HEK293 (cell line): ENCODE data around the gene DDX20.

ENCODE experiments used
- HOXA7 ChIP-seq: sonication (generic); formaldehyde crosslinking; IDR thresholded peaks from 2 replicates; pipeline ENCODE4 v1.8.1; 2022; ENCODE audit warnings: missing genetic modification reagents, borderline replicate concordance
- ZBTB1 ChIP-seq: fragments of 450-650 bp; formaldehyde crosslinking; IDR thresholded peaks from 2 replicates; pipeline ENCODE4 v1.5.1; 2016; ENCODE audit warnings: missing biosample characterization, missing genetic modification characterization
- ZNF133 ChIP-seq: fragments of 450-650 bp; formaldehyde crosslinking; IDR thresholded peaks from 2 replicates; pipeline ENCODE4 v1.5.1; 2016; ENCODE audit warnings: missing biosample characterization, missing genetic modification characterization
- ZNF350 ChIP-seq: fragments of 450-650 bp; formaldehyde crosslinking; IDR thresholded peaks from 2 replicates; pipeline ENCODE4 v1.5.0; 2017; ENCODE audit warnings: missing biosample characterization, mild to moderate bottlenecking, missing genetic modification characterization
- ZNF510 ChIP-seq: fragments of 450-650 bp; formaldehyde crosslinking; IDR thresholded peaks from 2 replicates; pipeline ENCODE4 v1.5.1; 2018; ENCODE audit warnings: mild to moderate bottlenecking, missing genetic modification characterization, missing biosample characterization; ENCODE audit not compliant: insufficient replicate concordance
- ZNF548 ChIP-seq: fragments of 450-650 bp; formaldehyde crosslinking; IDR thresholded peaks from 2 replicates; pipeline ENCODE4 v1.5.1; 2016; ENCODE audit warnings: missing biosample characterization, missing genetic modification characterization
- ZNF777 ChIP-seq: fragments of 450-650 bp; formaldehyde crosslinking; IDR thresholded peaks from 2 replicates; pipeline ENCODE4 v1.5.1; 2017; ENCODE audit warnings: missing biosample characterization, missing genetic modification characterization, borderline replicate concordance
- TF ChIP-seq, protein P1 (sequence below): fragments of 450-650 bp; formaldehyde crosslinking; IDR thresholded peaks from 2 replicates; pipeline ENCODE4 v1.5.1; 2016; ENCODE audit warnings: missing biosample characterization, missing genetic modification characterization
- TF ChIP-seq, protein P2 (sequence below): fragments of 450-650 bp; formaldehyde crosslinking; IDR thresholded peaks from 2 replicates; pipeline ENCODE4 v1.5.1; 2016; ENCODE audit warnings: missing biosample characterization, missing genetic modification characterization, low read depth
- TF ChIP-seq, protein P3 (sequence below): fragments of 450-650 bp; formaldehyde crosslinking; IDR thresholded peaks from 2 replicates; pipeline ENCODE4 v1.5.1; 2016; ENCODE audit warnings: missing biosample characterization, missing genetic modification characterization
- TF ChIP-seq, protein P4 (sequence below): IDR thresholded peaks from 2 replicates; pipeline ENCODE4 v1.6.1; 2011; ENCODE audit warnings: mild to moderate bottlenecking, low read depth, low read length, borderline replicate concordance
- TF ChIP-seq, protein P5 (sequence below): fragments of 450-650 bp; formaldehyde crosslinking; IDR thresholded peaks from 2 replicates; pipeline ENCODE4 v1.5.1; 2017; ENCODE audit warnings: missing biosample characterization, missing genetic modification characterization

DNA sequence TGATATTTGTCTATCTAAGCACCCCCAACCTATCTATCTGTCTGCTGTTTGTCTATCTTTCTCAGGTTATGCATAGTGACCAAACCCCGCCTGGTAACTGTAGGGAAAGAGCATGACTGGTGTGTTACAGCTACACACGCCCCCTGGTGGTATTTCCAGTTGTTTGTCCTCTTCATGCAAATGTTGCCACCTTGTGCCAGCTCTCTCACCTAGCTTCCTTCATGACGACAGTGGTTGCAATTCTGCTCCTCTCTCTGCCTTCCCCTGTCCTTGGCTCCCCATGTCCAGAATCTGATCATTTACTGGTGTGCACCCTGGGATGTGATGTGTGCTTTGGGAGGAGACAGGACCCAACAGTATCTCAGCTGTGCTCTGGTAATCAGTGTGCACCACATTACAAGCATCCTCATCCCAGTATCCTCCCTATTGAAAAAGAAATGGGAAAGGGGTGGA, 8.4 kb upstream of the DDX20 start:
- TF ChIP-seq, protein P1, sequence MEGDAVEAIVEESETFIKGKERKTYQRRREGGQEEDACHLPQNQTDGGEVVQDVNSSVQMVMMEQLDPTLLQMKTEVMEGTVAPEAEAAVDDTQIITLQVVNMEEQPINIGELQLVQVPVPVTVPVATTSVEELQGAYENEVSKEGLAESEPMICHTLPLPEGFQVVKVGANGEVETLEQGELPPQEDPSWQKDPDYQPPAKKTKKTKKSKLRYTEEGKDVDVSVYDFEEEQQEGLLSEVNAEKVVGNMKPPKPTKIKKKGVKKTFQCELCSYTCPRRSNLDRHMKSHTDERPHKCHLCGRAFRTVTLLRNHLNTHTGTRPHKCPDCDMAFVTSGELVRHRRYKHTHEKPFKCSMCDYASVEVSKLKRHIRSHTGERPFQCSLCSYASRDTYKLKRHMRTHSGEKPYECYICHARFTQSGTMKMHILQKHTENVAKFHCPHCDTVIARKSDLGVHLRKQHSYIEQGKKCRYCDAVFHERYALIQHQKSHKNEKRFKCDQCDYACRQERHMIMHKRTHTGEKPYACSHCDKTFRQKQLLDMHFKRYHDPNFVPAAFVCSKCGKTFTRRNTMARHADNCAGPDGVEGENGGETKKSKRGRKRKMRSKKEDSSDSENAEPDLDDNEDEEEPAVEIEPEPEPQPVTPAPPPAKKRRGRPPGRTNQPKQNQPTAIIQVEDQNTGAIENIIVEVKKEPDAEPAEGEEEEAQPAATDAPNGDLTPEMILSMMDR = peak; percentile 77
- TF ChIP-seq, protein P2, sequence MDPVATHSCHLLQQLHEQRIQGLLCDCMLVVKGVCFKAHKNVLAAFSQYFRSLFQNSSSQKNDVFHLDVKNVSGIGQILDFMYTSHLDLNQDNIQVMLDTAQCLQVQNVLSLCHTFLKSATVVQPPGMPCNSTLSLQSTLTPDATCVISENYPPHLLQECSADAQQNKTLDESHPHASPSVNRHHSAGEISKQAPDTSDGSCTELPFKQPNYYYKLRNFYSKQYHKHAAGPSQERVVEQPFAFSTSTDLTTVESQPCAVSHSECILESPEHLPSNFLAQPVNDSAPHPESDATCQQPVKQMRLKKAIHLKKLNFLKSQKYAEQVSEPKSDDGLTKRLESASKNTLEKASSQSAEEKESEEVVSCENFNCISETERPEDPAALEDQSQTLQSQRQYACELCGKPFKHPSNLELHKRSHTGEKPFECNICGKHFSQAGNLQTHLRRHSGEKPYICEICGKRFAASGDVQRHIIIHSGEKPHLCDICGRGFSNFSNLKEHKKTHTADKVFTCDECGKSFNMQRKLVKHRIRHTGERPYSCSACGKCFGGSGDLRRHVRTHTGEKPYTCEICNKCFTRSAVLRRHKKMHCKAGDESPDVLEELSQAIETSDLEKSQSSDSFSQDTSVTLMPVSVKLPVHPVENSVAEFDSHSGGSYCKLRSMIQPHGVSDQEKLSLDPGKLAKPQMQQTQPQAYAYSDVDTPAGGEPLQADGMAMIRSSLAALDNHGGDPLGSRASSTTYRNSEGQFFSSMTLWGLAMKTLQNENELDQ (tag by site-specific recombination) = no peak
- no peak for TF ChIP-seq ZNF548 (tag by site-specific recombination)
- no peak for TF ChIP-seq ZBTB1 (tag by site-specific recombination)
- no peak for TF ChIP-seq ZNF133
- no peak for TF ChIP-seq ZNF350 (tag by site-specific recombination)
- TF ChIP-seq, protein P3, sequence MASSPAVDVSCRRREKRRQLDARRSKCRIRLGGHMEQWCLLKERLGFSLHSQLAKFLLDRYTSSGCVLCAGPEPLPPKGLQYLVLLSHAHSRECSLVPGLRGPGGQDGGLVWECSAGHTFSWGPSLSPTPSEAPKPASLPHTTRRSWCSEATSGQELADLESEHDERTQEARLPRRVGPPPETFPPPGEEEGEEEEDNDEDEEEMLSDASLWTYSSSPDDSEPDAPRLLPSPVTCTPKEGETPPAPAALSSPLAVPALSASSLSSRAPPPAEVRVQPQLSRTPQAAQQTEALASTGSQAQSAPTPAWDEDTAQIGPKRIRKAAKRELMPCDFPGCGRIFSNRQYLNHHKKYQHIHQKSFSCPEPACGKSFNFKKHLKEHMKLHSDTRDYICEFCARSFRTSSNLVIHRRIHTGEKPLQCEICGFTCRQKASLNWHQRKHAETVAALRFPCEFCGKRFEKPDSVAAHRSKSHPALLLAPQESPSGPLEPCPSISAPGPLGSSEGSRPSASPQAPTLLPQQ = no peak
- TF ChIP-seq HOXA7 (CRISPR knock-in tag) = no peak
- TF ChIP-seq, protein P4, sequence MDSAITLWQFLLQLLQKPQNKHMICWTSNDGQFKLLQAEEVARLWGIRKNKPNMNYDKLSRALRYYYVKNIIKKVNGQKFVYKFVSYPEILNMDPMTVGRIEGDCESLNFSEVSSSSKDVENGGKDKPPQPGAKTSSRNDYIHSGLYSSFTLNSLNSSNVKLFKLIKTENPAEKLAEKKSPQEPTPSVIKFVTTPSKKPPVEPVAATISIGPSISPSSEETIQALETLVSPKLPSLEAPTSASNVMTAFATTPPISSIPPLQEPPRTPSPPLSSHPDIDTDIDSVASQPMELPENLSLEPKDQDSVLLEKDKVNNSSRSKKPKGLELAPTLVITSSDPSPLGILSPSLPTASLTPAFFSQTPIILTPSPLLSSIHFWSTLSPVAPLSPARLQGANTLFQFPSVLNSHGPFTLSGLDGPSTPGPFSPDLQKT = no peak
- TF ChIP-seq, protein P5, sequence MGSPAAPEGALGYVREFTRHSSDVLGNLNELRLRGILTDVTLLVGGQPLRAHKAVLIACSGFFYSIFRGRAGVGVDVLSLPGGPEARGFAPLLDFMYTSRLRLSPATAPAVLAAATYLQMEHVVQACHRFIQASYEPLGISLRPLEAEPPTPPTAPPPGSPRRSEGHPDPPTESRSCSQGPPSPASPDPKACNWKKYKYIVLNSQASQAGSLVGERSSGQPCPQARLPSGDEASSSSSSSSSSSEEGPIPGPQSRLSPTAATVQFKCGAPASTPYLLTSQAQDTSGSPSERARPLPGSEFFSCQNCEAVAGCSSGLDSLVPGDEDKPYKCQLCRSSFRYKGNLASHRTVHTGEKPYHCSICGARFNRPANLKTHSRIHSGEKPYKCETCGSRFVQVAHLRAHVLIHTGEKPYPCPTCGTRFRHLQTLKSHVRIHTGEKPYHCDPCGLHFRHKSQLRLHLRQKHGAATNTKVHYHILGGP = no peak
- no peak for TF ChIP-seq ZNF510 (tag by site-specific recombination)
- TF ChIP-seq ZNF777 (tag by site-specific recombination) = no peak
